NB4 (cell line): ENCODE measurements around the gene KLK13.

Experiments
- POLR2A ChIP-seq: IDR thresholded peaks from 2 replicates; pipeline ENCODE4 v1.6.1; 2011; ENCODE audit warnings: mild to moderate bottlenecking; ENCODE audit not compliant: insufficient read length; ENCODE audit errors: extremely low read depth
- TF ChIP-seq, protein P1 (sequence below): IDR thresholded peaks from one replicate; pipeline ENCODE4 v1.5.1; 2012; ENCODE audit warnings: low read depth, low read length
- TF ChIP-seq, protein P2 (sequence below): IDR thresholded peaks from 2 replicates; pipeline ENCODE4 v1.6.1; 2011; ENCODE audit warnings: low read depth, low read length

DNA sequence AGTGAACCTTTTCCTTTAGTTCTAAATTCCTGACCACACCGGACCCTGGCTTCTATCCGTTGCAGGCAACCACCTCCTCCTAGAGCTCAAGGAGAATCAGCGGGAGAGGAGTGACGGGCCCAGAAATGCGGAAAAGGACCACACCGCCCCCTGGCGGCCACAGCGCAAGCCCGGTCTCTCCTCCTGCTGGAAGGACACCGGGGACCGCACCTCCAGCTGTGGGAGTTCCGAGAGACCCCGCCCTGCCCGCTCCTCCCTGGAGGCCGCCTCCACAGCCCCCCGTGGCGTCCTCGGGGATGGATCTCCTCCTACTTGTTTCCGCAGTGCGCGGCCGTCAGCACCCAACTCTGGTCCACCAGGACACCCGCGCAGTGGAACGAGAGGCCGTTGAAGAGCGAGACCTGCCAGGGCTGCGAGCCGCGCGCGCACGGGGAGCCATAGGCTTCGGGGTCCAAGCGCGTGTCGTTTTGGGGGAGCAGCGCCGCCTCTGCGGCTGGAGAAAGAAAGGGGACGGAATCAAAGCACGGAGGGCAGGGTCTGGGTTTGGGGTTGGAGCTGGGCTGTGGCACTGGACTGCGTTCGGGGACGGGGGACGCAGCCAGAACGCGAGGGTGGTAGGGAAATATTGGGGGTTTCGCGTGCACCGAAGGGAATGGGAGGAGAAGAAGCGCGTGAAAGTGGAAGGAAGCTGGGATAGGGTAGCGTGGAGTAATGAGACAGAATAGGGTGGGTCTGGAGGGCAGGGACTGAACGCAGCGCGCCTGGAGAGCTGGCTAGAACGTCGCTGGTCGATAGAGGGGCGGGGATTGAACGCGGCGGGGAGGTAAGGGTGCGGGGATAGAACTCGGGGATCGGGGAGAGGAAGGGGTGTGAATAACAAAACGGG, 47.9 kb downstream of the KLK13 start:
- TF ChIP-seq, protein P1, sequence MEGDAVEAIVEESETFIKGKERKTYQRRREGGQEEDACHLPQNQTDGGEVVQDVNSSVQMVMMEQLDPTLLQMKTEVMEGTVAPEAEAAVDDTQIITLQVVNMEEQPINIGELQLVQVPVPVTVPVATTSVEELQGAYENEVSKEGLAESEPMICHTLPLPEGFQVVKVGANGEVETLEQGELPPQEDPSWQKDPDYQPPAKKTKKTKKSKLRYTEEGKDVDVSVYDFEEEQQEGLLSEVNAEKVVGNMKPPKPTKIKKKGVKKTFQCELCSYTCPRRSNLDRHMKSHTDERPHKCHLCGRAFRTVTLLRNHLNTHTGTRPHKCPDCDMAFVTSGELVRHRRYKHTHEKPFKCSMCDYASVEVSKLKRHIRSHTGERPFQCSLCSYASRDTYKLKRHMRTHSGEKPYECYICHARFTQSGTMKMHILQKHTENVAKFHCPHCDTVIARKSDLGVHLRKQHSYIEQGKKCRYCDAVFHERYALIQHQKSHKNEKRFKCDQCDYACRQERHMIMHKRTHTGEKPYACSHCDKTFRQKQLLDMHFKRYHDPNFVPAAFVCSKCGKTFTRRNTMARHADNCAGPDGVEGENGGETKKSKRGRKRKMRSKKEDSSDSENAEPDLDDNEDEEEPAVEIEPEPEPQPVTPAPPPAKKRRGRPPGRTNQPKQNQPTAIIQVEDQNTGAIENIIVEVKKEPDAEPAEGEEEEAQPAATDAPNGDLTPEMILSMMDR, result peak; percentile 71
- no peak for TF ChIP-seq POLR2A
- TF ChIP-seq, protein P2, sequence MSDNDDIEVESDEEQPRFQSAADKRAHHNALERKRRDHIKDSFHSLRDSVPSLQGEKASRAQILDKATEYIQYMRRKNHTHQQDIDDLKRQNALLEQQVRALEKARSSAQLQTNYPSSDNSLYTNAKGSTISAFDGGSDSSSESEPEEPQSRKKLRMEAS, result no peak
